Endothelial cell of hepatic sinusoid (primary cell): ENCODE measurements around the gene SHISA9.

Experiments used
- in situ Hi-C: cut with HindIII; loops from 2 replicates; pipeline ENCODE4 v1.10.0; 2017; ENCODE audit warnings: low sequenced_read_pairs

The SHISA9 gene

GRCh38 chr16:13109171-13109570, 207.8 kb downstream of the SHISA9 start:
- in situ Hi-C loops: no loop called here

- in situ Hi-C loops: no loop called here
Observed at GRCh38 chr16:13110124-13110796, 208.9 kb downstream of the SHISA9 start.

- in situ Hi-C loops: no loop called here
Observed at GRCh38 chr16:13111747-13112146, 210.3 kb downstream of the SHISA9 start.

- in situ Hi-C loops: no loop called here
Observed at GRCh38 chr16:13113741-13114140, 212.3 kb downstream of the SHISA9 start.

- in situ Hi-C loops: no loop called here
Observed at GRCh38 chr16:13118091-13118490, 216.7 kb downstream of the SHISA9 start.

GRCh38 chr16:13120091-13120490, 218.7 kb downstream of the SHISA9 start:
- in situ Hi-C loops: no loop called here

- in situ Hi-C loops: no loop called here
Observed at GRCh38 chr16:13120557-13120956, 219.2 kb downstream of the SHISA9 start.

- in situ Hi-C loops: no loop called here
Observed at GRCh38 chr16:13123991-13124390, 222.6 kb downstream of the SHISA9 start.

GRCh38 chr16:13127144-13127543, 225.7 kb downstream of the SHISA9 start:
- in situ Hi-C loops: no loop called here

- in situ Hi-C loops: no loop called here
Observed at GRCh38 chr16:13130586-13130985, 229.2 kb downstream of the SHISA9 start.

GRCh38 chr16:13134836-13135235, 233.4 kb downstream of the SHISA9 start:
- in situ Hi-C loops: no loop called here

- in situ Hi-C loops: no loop called here
Observed at GRCh38 chr16:13136901-13137300, 235.5 kb downstream of the SHISA9 start.

GRCh38 chr16:13138528-13138927, 237.1 kb downstream of the SHISA9 start:
- in situ Hi-C loops: no loop called here

GRCh38 chr16:13139661-13140241, 238.4 kb downstream of the SHISA9 start:
- in situ Hi-C loops: no loop called here

- in situ Hi-C loops: no loop called here
Observed at GRCh38 chr16:13143551-13143950, 242.2 kb downstream of the SHISA9 start.

- in situ Hi-C loops: no loop called here
Observed at GRCh38 chr16:13146829-13147228, 245.4 kb downstream of the SHISA9 start.

- in situ Hi-C loops: no loop called here
Observed at GRCh38 chr16:13148294-13148693, 246.9 kb downstream of the SHISA9 start.

- in situ Hi-C loops: no loop called here
Observed at GRCh38 chr16:13148836-13149235, 247.4 kb downstream of the SHISA9 start.

- in situ Hi-C loops: loop anchor here (5.0 kb wide), 1 partner anchor 77 kb away; no protein-coding TSS in a partner anchor
Observed at GRCh38 chr16:13150181-13150885, 248.9 kb downstream of the SHISA9 start.

- in situ Hi-C loops: loop anchor here (5.0 kb wide), 1 partner anchor 74 kb away; no protein-coding TSS in a partner anchor
Observed at GRCh38 chr16:13153696-13154095, 252.3 kb downstream of the SHISA9 start.

GRCh38 chr16:13154799-13155198, 253.4 kb downstream of the SHISA9 start:
- in situ Hi-C loops: loop anchor here (5.0 kb wide), 1 partner anchor 73 kb away; no protein-coding TSS in a partner anchor

- in situ Hi-C loops: no loop called here
Observed at GRCh38 chr16:13155377-13155776, 254.0 kb downstream of the SHISA9 start.
